Natural killer cell (primary cell): Measurements from ENCODE around the gene HNRNPAB. TPM values are rescaled to one million over a fixed set of nuclear protein-coding genes. Genes with fewer than 3 reads are reported as not detected.
A peak's percentile ranks its signal among the peaks of the same experiment; 100 is the strongest.

Experiments
- ATAC-seq, 3 donors: fragments of 150-1000 bp in 2 of 3; fragments of 200-7000 bp in 1 of 3; cut with Tn5 transposase; 1 replicate in 1 of 3; 2 replicates in 2 of 3; pipeline ENCODE4 v1.10.0; 2021; ENCODE audit warnings: mild to moderate bottlenecking in 2 of 3, moderate library complexity in 2 of 3
- DNase-seq, 2 donors: peaks; one replicate each; pipeline versions ENCODE4 v3.0.0 to v3.0.0-alpha.2; 2013 to 2021; ENCODE audit warnings: mixed read lengths in 1 of 2
- H3K27ac ChIP-seq: one replicate; pipeline ENCODE4 v1.5.1; 2013; ENCODE audit warnings: mild to moderate bottlenecking, low read length
- H3K27me3 ChIP-seq: one replicate; pipeline ENCODE4 v1.6.1; 2013; ENCODE audit warnings: low read length; ENCODE audit not compliant: control insufficient read depth, insufficient read depth
- H3K36me3 ChIP-seq: one replicate; pipeline ENCODE4 v1.6.1; 2013; ENCODE audit warnings: low read length; ENCODE audit not compliant: control insufficient read depth, insufficient read depth
- H3K4me1 ChIP-seq: one replicate; pipeline ENCODE4 v1.6.1; 2013; ENCODE audit warnings: low read length; ENCODE audit not compliant: control insufficient read depth, insufficient read depth
- H3K4me3 ChIP-seq: one replicate; pipeline ENCODE4 v1.5.1; 2013; ENCODE audit warnings: low read length
- H3K9me3 ChIP-seq: one replicate; pipeline ENCODE4 v1.6.1; 2013; ENCODE audit warnings: low read length; ENCODE audit not compliant: control insufficient read depth, insufficient read depth
- H3K27ac Mint-ChIP-seq, 2 donors: one replicate each; pipeline ENCODE4 v1.8.0; 2022; ENCODE audit warnings: mild to moderate bottlenecking in 2 of 2, mixed read lengths in 2 of 2, moderate library complexity in 1 of 2
- H3K27me3 Mint-ChIP-seq, 2 donors: one replicate each; pipeline ENCODE4 v1.8.0; 2022; ENCODE audit warnings: low read depth in 2 of 2, mixed read lengths in 2 of 2
- H3K36me3 Mint-ChIP-seq: one replicate; pipeline ENCODE4 v1.8.0; 2022; ENCODE audit warnings: mixed read lengths
- H3K4me1 Mint-ChIP-seq, 2 donors: one replicate each; pipeline ENCODE4 v1.8.0; 2022; ENCODE audit warnings: mixed read lengths in 2 of 2
- H3K4me3 Mint-ChIP-seq: one replicate; pipeline ENCODE4 v1.8.0; 2022; ENCODE audit warnings: mild to moderate bottlenecking, moderate library complexity, mixed read lengths
- H3K9me3 Mint-ChIP-seq, 2 donors: one replicate each; pipeline ENCODE4 v1.8.0; 2022; ENCODE audit warnings: mixed read lengths in 2 of 2
- CTCF ChIP-seq: fragments of 200-600 bp; IDR thresholded peaks from one replicate; pipeline ENCODE4 v1.8.0; 2022; ENCODE audit warnings: antibody characterized with exemption
- WGBS: methylation state at CpG from one replicate; pipeline ENCODE4 v1.1.7; 2013; ENCODE audit warnings: missing lambda C conversion rate; ENCODE audit not compliant: insufficient coverage; 5-methylcytosine and 5-hydroxymethylcytosine counted together
- intact Hi-C: fragments of 100-400 bp; cut with micrococcal nuclease; formaldehyde crosslinking; loops from one replicate; pipeline ENCODE4 v1.14.2; 2022
- total RNA-seq, 4 donors: library from RNA; stranded (reverse); fragments of 120-200 nt in 1 of 4; gene quantifications; one replicate each; pipeline versions ENCODE4 v1.2.3 to v1.2.4, GENCODE V29; 2013 to 2022

Gene HNRNPAB
- total RNA-seq, 3 donors from 2014 or later (not counting 1 experiment from before 2014, with no cell fraction given) = 77.6 to 98.4 (median 88.4) TPM

GRCh38 chr5:178216779-178217178 lies 12.4 kb downstream of the HNRNPAB start:
- ATAC-seq (no peak), DNase-seq (no peak)
- Mint-ChIP-seq H3K36me3 (no peaks in the 10 kb centered on the region), H3K9me3 (no peaks in the 10 kb centered on the region), H3K4me1 (peaks cover 30 to 35% of the 10 kb centered on the region in 2 donors), H3K27me3 (no peaks in the 10 kb centered on the region), H3K4me3 (no peak overlapping the region), H3K27ac (peak overlapping the region; percentile 11 to 51)
- Histone ChIP-seq H3K27me3 (no peaks in the 10 kb centered on the region), H3K4me3 (no peak overlapping the region), H3K27ac (no peak overlapping the region), H3K36me3 (peaks cover 65% of the 10 kb centered on the region), H3K9me3 (no peaks in the 10 kb centered on the region), H3K4me1 (peaks cover 10% of the 10 kb centered on the region)
- intact Hi-C loops = no loop called here
- TF ChIP-seq CTCF = no peak
- WGBS = 86% methylated on average over 3 of the region's 3 CpGs

DNA sequence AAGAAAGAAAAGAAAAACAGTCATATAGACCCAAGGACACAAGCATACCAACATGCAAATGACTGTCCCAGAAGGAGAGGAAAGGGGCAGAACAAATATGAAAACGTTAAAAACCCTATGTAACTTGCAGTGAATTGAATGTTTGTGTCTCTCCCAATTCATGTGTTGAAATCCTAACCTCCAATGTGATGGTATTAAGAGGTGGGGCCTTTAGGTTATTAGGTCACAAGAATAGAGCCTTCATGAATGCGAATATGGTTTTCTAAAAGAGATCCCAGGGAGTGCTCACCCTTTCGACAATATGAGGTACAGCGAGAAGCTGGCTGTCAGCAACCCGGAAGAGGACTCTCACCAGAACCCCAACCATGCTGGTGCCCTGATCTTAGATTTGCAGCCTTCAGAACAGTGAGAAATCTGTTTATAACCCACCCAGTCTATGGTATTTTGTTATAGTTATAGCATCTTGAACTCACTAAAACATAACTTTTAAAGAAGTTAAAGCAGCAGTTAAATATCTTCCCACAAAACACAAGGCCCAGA lies 14.0 kb downstream of the HNRNPAB start:
- Mint-ChIP-seq H3K27ac (peak overlapping the region in 1 of 2 donors; percentile 69), H3K4me1 (peaks cover 37 to 42% of the 10 kb centered on the region in 2 donors), H3K36me3 (no peaks in the 10 kb centered on the region), H3K9me3 (no peaks in the 10 kb centered on the region), H3K4me3 (no peak overlapping the region), H3K27me3 (no peaks in the 10 kb centered on the region)
- Histone ChIP-seq H3K4me1 (peaks cover 10% of the 10 kb centered on the region), H3K27ac (no peak overlapping the region), H3K36me3 (peaks cover 65% of the 10 kb centered on the region), H3K27me3 (no peaks in the 10 kb centered on the region), H3K9me3 (no peaks in the 10 kb centered on the region), H3K4me3 (no peak overlapping the region)
- no peak for TF ChIP-seq CTCF
- ATAC-seq (no peak), DNase-seq (no peak)
- WGBS = 83% methylated on average over 5 of the region's 5 CpGs
- intact Hi-C loops = no loop called here

DNA sequence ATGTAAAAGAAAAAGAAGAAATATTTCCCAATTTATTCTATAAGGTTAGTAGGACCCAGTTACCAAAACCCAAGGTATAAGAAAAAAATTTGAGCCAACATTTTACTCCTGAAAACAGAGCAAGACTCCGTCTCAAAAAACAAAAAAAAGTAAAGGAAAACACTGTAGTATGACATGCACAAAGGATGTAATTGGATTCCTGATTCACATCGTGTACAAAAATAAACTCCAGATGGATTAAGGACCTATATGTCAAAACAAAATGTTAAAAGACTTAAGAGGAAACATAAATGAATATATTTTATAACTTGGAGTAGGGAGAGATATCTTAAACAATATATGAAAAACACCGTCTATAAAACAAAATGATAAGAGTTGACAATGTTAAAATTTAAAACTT lies 14.5 kb downstream of the HNRNPAB start:
- peaks cover 43 to 44% of the 10 kb centered on the region in 2 donors for H3K4me1 Mint-ChIP-seq
- H3K36me3 Mint-ChIP-seq = no peaks in the 10 kb centered on the region
- H3K27me3 Mint-ChIP-seq = no peaks in the 10 kb centered on the region

More for the DNA sequence above, 14.5 kb downstream of the HNRNPAB start:
- Histone ChIP-seq H3K4me3 (no peak overlapping the region), H3K9me3 (no peaks in the 10 kb centered on the region), H3K4me1 (peaks cover 10% of the 10 kb centered on the region), H3K27ac (no peak overlapping the region), H3K36me3 (peaks cover 60% of the 10 kb centered on the region), H3K27me3 (no peaks in the 10 kb centered on the region)
- TF ChIP-seq CTCF = no peak
- 100% methylated on average over 2 of the region's 3 CpGs for WGBS
- intact Hi-C loops = no loop called here
- H3K27ac Mint-ChIP-seq = peak overlapping the region in 1 of 2 donors; percentile 69
- no peaks in the 10 kb centered on the region for H3K9me3 Mint-ChIP-seq
- no peak overlapping the region for H3K4me3 Mint-ChIP-seq
- no peak for ATAC-seq
- DNase-seq = no peak
